PFSK-1 (cell line): Measurements from ENCODE around the gene NDUFS1.

Experiments used
- FOXP2 ChIP-seq: optimal IDR thresholded peaks from 2 replicates; pipeline ENCODE3; 2011; ENCODE audit warnings: borderline replicate concordance, control low read depth, inconsistent platforms; ENCODE audit not compliant: insufficient read depth; ENCODE audit errors: extremely low read length, extremely low read depth
- POLR2AphosphoS5 ChIP-seq: IDR thresholded peaks from 2 replicates; pipeline ENCODE4 v1.6.1; 2012; ENCODE audit warnings: low read depth, mild to moderate bottlenecking, control low read depth, low read length, moderate library complexity
- REST ChIP-seq, 2 experiments: IDR thresholded peaks; 2 replicates each; pipeline versions ENCODE4 v1.6.1 to v1.8.0; 2011 to 2012; ENCODE audit warnings: low read depth in 2 of 2, low read length in 2 of 2, control low read depth in 1 of 2, inconsistent platforms in 1 of 2, mild to moderate bottlenecking in 1 of 2, moderate library complexity in 1 of 2; ENCODE audit not compliant: insufficient read depth in 1 of 2
- SIN3A ChIP-seq: IDR thresholded peaks from 2 replicates; pipeline ENCODE4 v1.6.1; 2012; ENCODE audit warnings: mild to moderate bottlenecking, low read length, moderate library complexity, borderline replicate concordance; ENCODE audit not compliant: insufficient read depth
- TAF1 ChIP-seq: IDR thresholded peaks from 2 replicates; pipeline ENCODE4 v1.6.1; 2012; ENCODE audit warnings: low read length, control low read depth, borderline replicate concordance; ENCODE audit not compliant: insufficient read depth

The NDUFS1 gene

GRCh38 chr2:206080927-206081326 is 78.3 kb downstream of the NDUFS1 start:
- TF ChIP-seq FOXP2 (no peak), REST (IDR thresholded peaks at IDR 0.05; ENCODE audit: insufficient read depth in 1 of 2, low read depth in 2 of 2, low read length in 2 of 2) (no peak), TAF1 (no peak), POLR2AphosphoS5 (no peak), SIN3A (no peak)

- TF ChIP-seq TAF1 (no peak), REST (IDR thresholded peaks at IDR 0.05; ENCODE audit: insufficient read depth in 1 of 2, low read depth in 2 of 2, low read length in 2 of 2) (no peak), FOXP2 (no peak), SIN3A (no peak), POLR2AphosphoS5 (no peak)
Measured at GRCh38 chr2:206079699-206080465, 79.4 kb downstream of the NDUFS1 start.

GRCh38 chr2:206075113-206075512 is 84.1 kb downstream of the NDUFS1 start:
- no peak for TF ChIP-seq TAF1
- TF ChIP-seq REST (IDR thresholded peaks at IDR 0.05; ENCODE audit: insufficient read depth in 1 of 2, low read depth in 2 of 2, low read length in 2 of 2) = no peak
- no peak for TF ChIP-seq FOXP2
- TF ChIP-seq SIN3A = no peak
- TF ChIP-seq POLR2AphosphoS5 = no peak

- TF ChIP-seq POLR2AphosphoS5 = no peak
- no peak for TF ChIP-seq REST (IDR thresholded peaks at IDR 0.05; ENCODE audit: insufficient read depth in 1 of 2, low read depth in 2 of 2, low read length in 2 of 2)
- no peak for TF ChIP-seq FOXP2
- no peak for TF ChIP-seq TAF1
- no peak for TF ChIP-seq SIN3A
Measured at GRCh38 chr2:206071807-206072206, 87.4 kb downstream of the NDUFS1 start.
